ENCODE data around the gene GABRP. TPM values are rescaled to one million over a fixed set of nuclear protein-coding genes. Genes with fewer than 3 reads are reported as not detected.

The GABRP gene
- total RNA-seq, 2 donors from 2014 or later, result 1.1 to 1.9 TPM

- Mint-ChIP-seq H3K27me3 (ENCODE audit: insufficient read depth) (no peaks in the 10 kb centered on the region), H3K36me3 (ENCODE audit: low read depth) (no peaks in the 10 kb centered on the region), H3K9me3 (no peaks in the 10 kb centered on the region), H3K27ac (no peak overlapping the region), H3K4me1 (no peaks in the 10 kb centered on the region), H3K4me3 (no peak overlapping the region)
- Histone ChIP-seq H3K4me1 (ENCODE audit: control insufficient read depth, insufficient read depth, low read length) (no peaks in the 10 kb centered on the region), H3K27ac (ENCODE audit: low read depth, low read length) (no peak overlapping the region), H3K9me3 (ENCODE audit: control insufficient read depth, low read length) (no peaks in the 10 kb centered on the region), H3K36me3 (ENCODE audit: control insufficient read depth, insufficient read depth, low read length) (no peaks in the 10 kb centered on the region), H3K4me3 (ENCODE audit: low read length) (no peak overlapping the region), H3K9ac (ENCODE audit: extremely low read depth, low read length, poor library complexity, severe bottlenecking) (no peak overlapping the region), H3K27me3 (ENCODE audit: control insufficient read depth, insufficient read depth, low read length, poor library complexity, severe bottlenecking) (no peaks in the 10 kb centered on the region)
- no peak for DNase-seq
- 94 to 97% methylated on average over 4 of the region's 4 CpGs for WGBS, 2 experiments (ENCODE audit: insufficient coverage in 1 of 2, insufficient read length in 1 of 2)
- TF ChIP-seq CTCF (conservative IDR thresholded peaks at IDR 0.05), result no peak
These were observed 28.2 kb downstream of the GABRP start for GRCh38 chr5:170811719-170812118.

DNA sequence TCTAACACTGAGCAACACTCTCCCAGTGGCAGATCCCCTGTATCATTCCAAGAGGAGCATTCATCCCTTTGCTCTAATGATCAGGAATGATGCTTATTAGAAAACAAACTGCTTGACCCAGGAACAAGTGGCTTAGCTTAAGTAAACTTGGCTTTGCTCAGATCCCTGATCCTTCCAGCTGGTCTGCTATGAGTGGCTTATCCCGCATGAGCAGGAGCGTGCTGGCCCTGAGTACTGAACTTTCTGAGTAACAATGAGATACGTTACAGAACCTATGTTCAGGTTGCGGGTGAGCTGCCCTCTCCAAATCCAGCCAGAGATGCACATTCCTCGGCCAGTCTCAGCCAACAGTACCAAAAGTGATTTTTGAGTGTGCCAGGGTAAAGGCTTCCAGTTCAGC lies 29.7 kb downstream of the GABRP start:
- Mint-ChIP-seq H3K4me3 (no peak overlapping the region), H3K4me1 (no peaks in the 10 kb centered on the region), H3K9me3 (no peaks in the 10 kb centered on the region), H3K27ac (no peak overlapping the region), H3K27me3 (ENCODE audit: insufficient read depth) (no peaks in the 10 kb centered on the region), H3K36me3 (ENCODE audit: low read depth) (no peaks in the 10 kb centered on the region)
- 95 to 98% methylated on average over 5 of the region's 5 CpGs for WGBS, 2 experiments (ENCODE audit: insufficient coverage in 1 of 2, insufficient read length in 1 of 2)
- H3K27ac ChIP-seq (ENCODE audit: low read depth, low read length), result no peak overlapping the region
- H3K27me3 ChIP-seq (ENCODE audit: control insufficient read depth, insufficient read depth, low read length, poor library complexity, severe bottlenecking), result no peaks in the 10 kb centered on the region
- H3K36me3 ChIP-seq (ENCODE audit: control insufficient read depth, insufficient read depth, low read length), result no peaks in the 10 kb centered on the region
- TF ChIP-seq CTCF (conservative IDR thresholded peaks at IDR 0.05), result no peak
- no peak overlapping the region for H3K9ac ChIP-seq (ENCODE audit: extremely low read depth, low read length, poor library complexity, severe bottlenecking)
- no peak for DNase-seq
- no peaks in the 10 kb centered on the region for H3K4me1 ChIP-seq (ENCODE audit: control insufficient read depth, insufficient read depth, low read length)
- H3K4me3 ChIP-seq (ENCODE audit: low read length), result no peak overlapping the region
- no peaks in the 10 kb centered on the region for H3K9me3 ChIP-seq (ENCODE audit: control insufficient read depth, low read length)

- Histone ChIP-seq H3K4me1 (ENCODE audit: control insufficient read depth, insufficient read depth, low read length) (no peaks in the 10 kb centered on the region), H3K27ac (ENCODE audit: low read depth, low read length) (no peak overlapping the region), H3K9me3 (ENCODE audit: control insufficient read depth, low read length) (no peaks in the 10 kb centered on the region), H3K4me3 (ENCODE audit: low read length) (no peak overlapping the region), H3K9ac (ENCODE audit: extremely low read depth, low read length, poor library complexity, severe bottlenecking) (no peak overlapping the region), H3K36me3 (ENCODE audit: control insufficient read depth, insufficient read depth, low read length) (no peaks in the 10 kb centered on the region), H3K27me3 (ENCODE audit: control insufficient read depth, insufficient read depth, low read length, poor library complexity, severe bottlenecking) (no peaks in the 10 kb centered on the region)
- no peaks in the 10 kb centered on the region for H3K27me3 Mint-ChIP-seq (ENCODE audit: insufficient read depth)
- no peak overlapping the region for H3K4me3 Mint-ChIP-seq
- no peaks in the 10 kb centered on the region for H3K4me1 Mint-ChIP-seq
- H3K36me3 Mint-ChIP-seq (ENCODE audit: low read depth), result no peaks in the 10 kb centered on the region
- no peak overlapping the region for H3K27ac Mint-ChIP-seq
- no peak for DNase-seq
- no peaks in the 10 kb centered on the region for H3K9me3 Mint-ChIP-seq
- TF ChIP-seq CTCF (conservative IDR thresholded peaks at IDR 0.05), result no peak
- WGBS, 2 experiments (ENCODE audit: insufficient coverage in 1 of 2, insufficient read length in 1 of 2), result 91 to 94% methylated on average over 3 of the region's 3 CpGs
These were observed 33.7 kb downstream of the GABRP start for GRCh38 chr5:170817195-170817594.

All from endodermal cell (in vitro differentiated cells).